UCSD-AML1 (cell line): ENCODE measurements around the gene COPB2.
"Not testable (repeated sequence)": the region's sequence is repeated elsewhere in the genome, so short reads cannot be mapped to it uniquely, and the experiment has no call there.

Experiments used
- DNase-seq: peaks from one replicate; lab custom pipeline; 2025; ENCODE audit not compliant: unreplicated experiment; lab: John Stamatoyannopoulos, UW

COPB2 gene

GRCh38 chr3:139380575-139380974, 8.9 kb downstream of the COPB2 start:
- DNase-seq: no peak

- no peak for DNase-seq
These were observed 10.7 kb downstream of the COPB2 start for GRCh38 chr3:139378587-139379241.

- DNase-seq: no peak
These were observed 12.1 kb downstream of the COPB2 start for GRCh38 chr3:139377378-139377777.

- no peak for DNase-seq
These were observed 15.3 kb downstream of the COPB2 start for GRCh38 chr3:139374099-139374498.

GRCh38 chr3:139364549-139364948, 24.9 kb downstream of the COPB2 start:
- DNase-seq: no peak

- no peak for DNase-seq
These were observed 28.2 kb downstream of the COPB2 start for GRCh38 chr3:139361276-139361675.

GRCh38 chr3:139358841-139359562, 30.4 kb downstream of the COPB2 start:
- no peak for DNase-seq

- DNase-seq: no peak
These were observed 31.5 kb downstream of the COPB2 start for GRCh38 chr3:139357899-139358298.

- DNase-seq: no peak
These were observed 33.6 kb downstream of the COPB2 start for GRCh38 chr3:139355891-139356290.

- DNase-seq: no peak
These were observed 34.0 kb downstream of the COPB2 start for GRCh38 chr3:139355476-139355875.

GRCh38 chr3:139354661-139355060, 34.8 kb downstream of the COPB2 start:
- no peak for DNase-seq

- DNase-seq: no peak
These were observed 35.4 kb downstream of the COPB2 start for GRCh38 chr3:139353920-139354556.

- no peak for DNase-seq
These were observed 42.7 kb downstream of the COPB2 start for GRCh38 chr3:139346771-139347170.

- peak; percentile 89 for DNase-seq
These were observed 45.3 kb downstream of the COPB2 start, which contains the start of gene MRPS22 for GRCh38 chr3:139343895-139344856. Gene MRPS22, plus strand, starts transcription at chr3:139344020. Its CDS starts 7 bp downstream, at chr3:139344027.

- no peak for DNase-seq
These were observed 47.4 kb downstream of the COPB2 start for GRCh38 chr3:139342054-139342453.

GRCh38 chr3:139340784-139341183, 48.7 kb downstream of the COPB2 start:
- no peak for DNase-seq

- DNase-seq: peak; percentile 36
These were observed 50.1 kb downstream of the COPB2 start for GRCh38 chr3:139339219-139339906.

GRCh38 chr3:139338405-139338804, 51.0 kb downstream of the COPB2 start:
- no peak for DNase-seq

- not testable (repeated sequence) for DNase-seq
These were observed 54.8 kb downstream of the COPB2 start for GRCh38 chr3:139334675-139335074.

GRCh38 chr3:139332092-139332491, 57.4 kb downstream of the COPB2 start:
- no peak for DNase-seq
